ENCODE data around the gene ELOVL6.

DNA sequence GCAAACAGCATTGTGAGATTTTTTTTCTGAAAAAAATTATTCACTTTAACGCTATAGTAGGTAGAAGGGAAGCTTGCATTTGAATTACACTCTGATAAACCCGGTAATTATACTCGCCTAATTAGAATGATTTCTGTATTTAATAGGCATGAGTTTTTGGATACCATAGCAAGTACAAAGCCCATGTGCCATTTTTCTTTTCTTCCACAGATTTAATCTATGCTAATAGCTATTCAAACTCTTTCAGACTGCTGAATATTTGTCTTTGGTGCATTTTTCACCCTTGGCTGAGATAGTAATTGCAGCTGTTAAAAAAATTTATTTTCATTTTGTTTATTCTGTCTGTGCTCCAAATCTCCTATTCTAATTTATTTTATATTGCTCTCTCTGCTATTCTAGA lies 172.7 kb downstream of the ELOVL6 start:
- TF ChIP-seq CTCF (IDR thresholded peaks at IDR 0.05; ENCODE audit: low read depth, low read length, missing input control) (no peak), FOXA1 (IDR thresholded peaks at IDR 0.05) (no peak), EGR1 (IDR thresholded peaks at IDR 0.05; ENCODE audit: low read depth in 2 of 2) (no peak), TAF1 (conservative IDR thresholded peaks at IDR 0.05) (no peak), RAD21 (IDR thresholded peaks at IDR 0.05) (no peak), YY1 (IDR thresholded peaks at IDR 0.05) (no peak)
- TF ChIP-seq, protein P1, sequence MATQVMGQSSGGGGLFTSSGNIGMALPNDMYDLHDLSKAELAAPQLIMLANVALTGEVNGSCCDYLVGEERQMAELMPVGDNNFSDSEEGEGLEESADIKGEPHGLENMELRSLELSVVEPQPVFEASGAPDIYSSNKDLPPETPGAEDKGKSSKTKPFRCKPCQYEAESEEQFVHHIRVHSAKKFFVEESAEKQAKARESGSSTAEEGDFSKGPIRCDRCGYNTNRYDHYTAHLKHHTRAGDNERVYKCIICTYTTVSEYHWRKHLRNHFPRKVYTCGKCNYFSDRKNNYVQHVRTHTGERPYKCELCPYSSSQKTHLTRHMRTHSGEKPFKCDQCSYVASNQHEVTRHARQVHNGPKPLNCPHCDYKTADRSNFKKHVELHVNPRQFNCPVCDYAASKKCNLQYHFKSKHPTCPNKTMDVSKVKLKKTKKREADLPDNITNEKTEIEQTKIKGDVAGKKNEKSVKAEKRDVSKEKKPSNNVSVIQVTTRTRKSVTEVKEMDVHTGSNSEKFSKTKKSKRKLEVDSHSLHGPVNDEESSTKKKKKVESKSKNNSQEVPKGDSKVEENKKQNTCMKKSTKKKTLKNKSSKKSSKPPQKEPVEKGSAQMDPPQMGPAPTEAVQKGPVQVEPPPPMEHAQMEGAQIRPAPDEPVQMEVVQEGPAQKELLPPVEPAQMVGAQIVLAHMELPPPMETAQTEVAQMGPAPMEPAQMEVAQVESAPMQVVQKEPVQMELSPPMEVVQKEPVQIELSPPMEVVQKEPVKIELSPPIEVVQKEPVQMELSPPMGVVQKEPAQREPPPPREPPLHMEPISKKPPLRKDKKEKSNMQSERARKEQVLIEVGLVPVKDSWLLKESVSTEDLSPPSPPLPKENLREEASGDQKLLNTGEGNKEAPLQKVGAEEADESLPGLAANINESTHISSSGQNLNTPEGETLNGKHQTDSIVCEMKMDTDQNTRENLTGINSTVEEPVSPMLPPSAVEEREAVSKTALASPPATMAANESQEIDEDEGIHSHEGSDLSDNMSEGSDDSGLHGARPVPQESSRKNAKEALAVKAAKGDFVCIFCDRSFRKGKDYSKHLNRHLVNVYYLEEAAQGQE (IDR thresholded peaks at IDR 0.05) = no peak
- TF ChIP-seq, protein P2, sequence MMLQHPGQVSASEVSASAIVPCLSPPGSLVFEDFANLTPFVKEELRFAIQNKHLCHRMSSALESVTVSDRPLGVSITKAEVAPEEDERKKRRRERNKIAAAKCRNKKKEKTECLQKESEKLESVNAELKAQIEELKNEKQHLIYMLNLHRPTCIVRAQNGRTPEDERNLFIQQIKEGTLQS (IDR thresholded peaks at IDR 0.05) = no peak
- TF ChIP-seq, protein P3, sequence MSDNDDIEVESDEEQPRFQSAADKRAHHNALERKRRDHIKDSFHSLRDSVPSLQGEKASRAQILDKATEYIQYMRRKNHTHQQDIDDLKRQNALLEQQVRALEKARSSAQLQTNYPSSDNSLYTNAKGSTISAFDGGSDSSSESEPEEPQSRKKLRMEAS (IDR thresholded peaks at IDR 0.05) = no peak
